Neural cell (in vitro differentiated cells): Measurements from ENCODE around the gene PMAIP1. TPM values are rescaled to one million over a fixed set of nuclear protein-coding genes. Genes with fewer than 3 reads are reported as not detected.

Source experiments
- H2AFZ ChIP-seq: fragments of 200-600, 300-800 bp; sonication (generic), shearing (Covaris generic); 2 replicates; pipeline ENCODE4 v1.6.0; 2014; ENCODE audit warnings: low read depth, mild to moderate bottlenecking, antibody characterized with exemption, low read length, moderate library complexity
- H3F3A ChIP-seq: fragments of 200-600 bp; shearing (Covaris generic); 2 replicates; pipeline ENCODE4 v1.6.1; 2016; ENCODE audit warnings: mild to moderate bottlenecking, moderate library complexity, mixed read lengths, antibody characterized with exemption, low read length; ENCODE audit not compliant: insufficient read depth, poor library complexity, severe bottlenecking
- H3K27ac ChIP-seq: fragments of 200-600, 300-800 bp; sonication (generic), shearing (Covaris generic); 2 replicates; pipeline ENCODE4 v1.5.1; 2014; ENCODE audit warnings: mild to moderate bottlenecking, low read length, moderate library complexity
- H3K27me3 ChIP-seq: fragments of 300-800, 200-600 bp; sonication (generic), shearing (Covaris generic); 2 replicates; pipeline ENCODE4 v1.6.0; 2014; ENCODE audit warnings: mild to moderate bottlenecking, low read depth, low read length, moderate library complexity; ENCODE audit not compliant: insufficient read depth
- H3K36me3 ChIP-seq: fragments of 300-800, 200-600 bp; sonication (generic), shearing (Covaris generic); 2 replicates; pipeline ENCODE4 v1.5.1; 2014; ENCODE audit warnings: mild to moderate bottlenecking, antibody characterized with exemption, low read length, moderate library complexity; ENCODE audit not compliant: insufficient read depth
- H3K4me2 ChIP-seq: fragments of 300-800, 200-600 bp; sonication (generic), shearing (Covaris generic); 2 replicates; pipeline ENCODE4 v1.6.0; 2014; ENCODE audit warnings: mild to moderate bottlenecking, low read length
- H3K4me3 ChIP-seq: fragments of 300-800, 200-600 bp; sonication (generic), shearing (Covaris generic); 2 replicates; pipeline ENCODE4 v1.5.1; 2014; ENCODE audit warnings: mild to moderate bottlenecking, low read length, moderate library complexity
- H3K79me2 ChIP-seq: fragments of 200-600 bp; shearing (Covaris generic); replicated peaks from 2 replicates; pipeline ENCODE4 v1.6.0; 2014; ENCODE audit warnings: mild to moderate bottlenecking, low read length, moderate library complexity; ENCODE audit not compliant: insufficient read depth
- H3K9ac ChIP-seq: fragments of 300-800, 200-600 bp; sonication (generic), shearing (Covaris generic); 2 replicates; pipeline ENCODE4 v1.6.1; 2016; ENCODE audit warnings: mild to moderate bottlenecking, low read length, mixed read lengths
- H3K9me2 ChIP-seq: fragments of 200-600 bp; shearing (Covaris generic); 2 replicates; pipeline ENCODE4 v1.6.1; 2016; ENCODE audit warnings: mild to moderate bottlenecking, low read length, mixed read lengths; ENCODE audit not compliant: insufficient read depth
- H3K9me3 ChIP-seq: fragments of 200-600, 300-800 bp; sonication (generic), shearing (Covaris generic); 2 replicates; pipeline ENCODE4 v1.6.1; 2016; ENCODE audit warnings: mild to moderate bottlenecking, mixed run types, low read length, moderate library complexity, mixed read lengths
- H4K20me1 ChIP-seq: fragments of 200-600 bp; shearing (Covaris generic); 2 replicates; pipeline ENCODE4 v1.6.1; 2016; ENCODE audit warnings: mild to moderate bottlenecking, mixed run types; ENCODE audit not compliant: insufficient read depth
- EP300 ChIP-seq: fragments of 450-650 bp; conservative IDR thresholded peaks from 2 replicates; pipeline ENCODE4 v1.6.1; 2014; ENCODE audit warnings: antibody characterized with exemption, mild to moderate bottlenecking, moderate library complexity; ENCODE audit not compliant: poor library complexity, severe bottlenecking
- EZH2 ChIP-seq: fragments of 200-600, 300-800 bp; shearing (Covaris generic), sonication (generic); IDR thresholded peaks from 2 replicates; pipeline ENCODE4 v1.6.1; 2014; ENCODE audit warnings: antibody characterized with exemption, low read length, borderline replicate concordance, mild to moderate bottlenecking; ENCODE audit not compliant: insufficient read depth, poor library complexity, severe bottlenecking
- MXI1 ChIP-seq: fragments of 450-650 bp; conservative IDR thresholded peaks from 2 replicates; pipeline ENCODE4 v1.6.1; 2014; ENCODE audit warnings: antibody characterized with exemption, mild to moderate bottlenecking; ENCODE audit not compliant: poor library complexity, severe bottlenecking
- POLR2AphosphoS5 ChIP-seq: IDR thresholded peaks from 2 replicates; pipeline ENCODE4 v1.6.1; 2012
- RAD21 ChIP-seq: fragments of 450-650 bp; conservative IDR thresholded peaks from 2 replicates; pipeline ENCODE4 v1.6.1; 2014; ENCODE audit warnings: antibody characterized with exemption, mild to moderate bottlenecking, moderate library complexity
- SMC3 ChIP-seq: fragments of 450-650 bp; conservative IDR thresholded peaks from 2 replicates; pipeline ENCODE4 v1.6.1; 2014; ENCODE audit warnings: antibody characterized with exemption, mild to moderate bottlenecking, moderate library complexity; ENCODE audit not compliant: poor library complexity
- TAF1 ChIP-seq: IDR thresholded peaks from 2 replicates; pipeline ENCODE4 v1.6.1; 2012; ENCODE audit warnings: low read depth
- polyA plus RNA-seq: library from polyadenylated mRNA; depleted of rRNA; stranded (reverse); fragments of >200 nt; gene quantifications from 2 replicates; pipeline ENCODE4 v1.2.3, GENCODE V29; 2014
- TF ChIP-seq, protein P1 (sequence below): IDR thresholded peaks from 2 replicates; pipeline ENCODE4 v1.6.1; 2012; ENCODE audit warnings: borderline replicate concordance
- TF ChIP-seq, protein P2 (sequence below): fragments of 450-650 bp; IDR thresholded peaks from 2 replicates; pipeline ENCODE4 v1.5.1; 2014; ENCODE audit warnings: antibody characterized with exemption, mild to moderate bottlenecking, moderate library complexity; ENCODE audit not compliant: poor library complexity, severe bottlenecking

PMAIP1 gene
- polyA plus RNA-seq, 1 donor from 2014 or later, result 2.4 TPM

DNA sequence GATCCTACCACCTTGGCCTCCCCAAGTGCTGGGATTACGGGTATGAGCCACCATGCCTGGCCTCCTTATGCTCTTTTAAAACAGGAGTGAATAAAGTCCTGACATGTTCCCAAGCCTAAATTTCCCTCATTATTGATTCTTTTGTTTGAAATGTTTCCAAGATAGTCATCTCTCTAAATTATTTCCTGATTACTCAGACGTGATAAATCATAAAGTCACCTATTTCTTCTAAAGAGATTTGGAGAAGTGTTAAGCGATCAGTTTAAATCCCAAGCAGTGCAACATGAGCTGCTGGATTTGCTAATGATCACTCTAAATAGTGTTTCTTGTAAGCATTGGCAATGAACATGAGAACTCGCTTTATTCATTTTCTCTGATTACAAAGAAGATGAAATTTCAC lies 51.8 kb downstream of the PMAIP1 start:
- Histone ChIP-seq H3F3A (no peaks in the 10 kb centered on the region), H3K79me2 (no peaks in the 10 kb centered on the region), H4K20me1 (no peaks in the 10 kb centered on the region), H3K4me2 (no peak overlapping the region), H3K27ac (no peak overlapping the region), H3K36me3 (no peaks in the 10 kb centered on the region), H3K9me3 (no peaks in the 10 kb centered on the region), H3K9ac (no peak overlapping the region), H3K27me3 (no peaks in the 10 kb centered on the region), H2AFZ (no peak overlapping the region), H3K4me3 (no peak overlapping the region), H3K9me2 (no peaks in the 10 kb centered on the region)
- TF ChIP-seq, protein P1, sequence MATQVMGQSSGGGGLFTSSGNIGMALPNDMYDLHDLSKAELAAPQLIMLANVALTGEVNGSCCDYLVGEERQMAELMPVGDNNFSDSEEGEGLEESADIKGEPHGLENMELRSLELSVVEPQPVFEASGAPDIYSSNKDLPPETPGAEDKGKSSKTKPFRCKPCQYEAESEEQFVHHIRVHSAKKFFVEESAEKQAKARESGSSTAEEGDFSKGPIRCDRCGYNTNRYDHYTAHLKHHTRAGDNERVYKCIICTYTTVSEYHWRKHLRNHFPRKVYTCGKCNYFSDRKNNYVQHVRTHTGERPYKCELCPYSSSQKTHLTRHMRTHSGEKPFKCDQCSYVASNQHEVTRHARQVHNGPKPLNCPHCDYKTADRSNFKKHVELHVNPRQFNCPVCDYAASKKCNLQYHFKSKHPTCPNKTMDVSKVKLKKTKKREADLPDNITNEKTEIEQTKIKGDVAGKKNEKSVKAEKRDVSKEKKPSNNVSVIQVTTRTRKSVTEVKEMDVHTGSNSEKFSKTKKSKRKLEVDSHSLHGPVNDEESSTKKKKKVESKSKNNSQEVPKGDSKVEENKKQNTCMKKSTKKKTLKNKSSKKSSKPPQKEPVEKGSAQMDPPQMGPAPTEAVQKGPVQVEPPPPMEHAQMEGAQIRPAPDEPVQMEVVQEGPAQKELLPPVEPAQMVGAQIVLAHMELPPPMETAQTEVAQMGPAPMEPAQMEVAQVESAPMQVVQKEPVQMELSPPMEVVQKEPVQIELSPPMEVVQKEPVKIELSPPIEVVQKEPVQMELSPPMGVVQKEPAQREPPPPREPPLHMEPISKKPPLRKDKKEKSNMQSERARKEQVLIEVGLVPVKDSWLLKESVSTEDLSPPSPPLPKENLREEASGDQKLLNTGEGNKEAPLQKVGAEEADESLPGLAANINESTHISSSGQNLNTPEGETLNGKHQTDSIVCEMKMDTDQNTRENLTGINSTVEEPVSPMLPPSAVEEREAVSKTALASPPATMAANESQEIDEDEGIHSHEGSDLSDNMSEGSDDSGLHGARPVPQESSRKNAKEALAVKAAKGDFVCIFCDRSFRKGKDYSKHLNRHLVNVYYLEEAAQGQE, result no peak
- no peak for TF ChIP-seq POLR2AphosphoS5
- TF ChIP-seq, protein P2, sequence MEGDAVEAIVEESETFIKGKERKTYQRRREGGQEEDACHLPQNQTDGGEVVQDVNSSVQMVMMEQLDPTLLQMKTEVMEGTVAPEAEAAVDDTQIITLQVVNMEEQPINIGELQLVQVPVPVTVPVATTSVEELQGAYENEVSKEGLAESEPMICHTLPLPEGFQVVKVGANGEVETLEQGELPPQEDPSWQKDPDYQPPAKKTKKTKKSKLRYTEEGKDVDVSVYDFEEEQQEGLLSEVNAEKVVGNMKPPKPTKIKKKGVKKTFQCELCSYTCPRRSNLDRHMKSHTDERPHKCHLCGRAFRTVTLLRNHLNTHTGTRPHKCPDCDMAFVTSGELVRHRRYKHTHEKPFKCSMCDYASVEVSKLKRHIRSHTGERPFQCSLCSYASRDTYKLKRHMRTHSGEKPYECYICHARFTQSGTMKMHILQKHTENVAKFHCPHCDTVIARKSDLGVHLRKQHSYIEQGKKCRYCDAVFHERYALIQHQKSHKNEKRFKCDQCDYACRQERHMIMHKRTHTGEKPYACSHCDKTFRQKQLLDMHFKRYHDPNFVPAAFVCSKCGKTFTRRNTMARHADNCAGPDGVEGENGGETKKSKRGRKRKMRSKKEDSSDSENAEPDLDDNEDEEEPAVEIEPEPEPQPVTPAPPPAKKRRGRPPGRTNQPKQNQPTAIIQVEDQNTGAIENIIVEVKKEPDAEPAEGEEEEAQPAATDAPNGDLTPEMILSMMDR, result no peak
- TF ChIP-seq EZH2, result no peak
- TF ChIP-seq RAD21, result no peak
- TF ChIP-seq EP300, result no peak
- TF ChIP-seq MXI1, result no peak
- no peak for TF ChIP-seq SMC3
- no peak for TF ChIP-seq TAF1

DNA sequence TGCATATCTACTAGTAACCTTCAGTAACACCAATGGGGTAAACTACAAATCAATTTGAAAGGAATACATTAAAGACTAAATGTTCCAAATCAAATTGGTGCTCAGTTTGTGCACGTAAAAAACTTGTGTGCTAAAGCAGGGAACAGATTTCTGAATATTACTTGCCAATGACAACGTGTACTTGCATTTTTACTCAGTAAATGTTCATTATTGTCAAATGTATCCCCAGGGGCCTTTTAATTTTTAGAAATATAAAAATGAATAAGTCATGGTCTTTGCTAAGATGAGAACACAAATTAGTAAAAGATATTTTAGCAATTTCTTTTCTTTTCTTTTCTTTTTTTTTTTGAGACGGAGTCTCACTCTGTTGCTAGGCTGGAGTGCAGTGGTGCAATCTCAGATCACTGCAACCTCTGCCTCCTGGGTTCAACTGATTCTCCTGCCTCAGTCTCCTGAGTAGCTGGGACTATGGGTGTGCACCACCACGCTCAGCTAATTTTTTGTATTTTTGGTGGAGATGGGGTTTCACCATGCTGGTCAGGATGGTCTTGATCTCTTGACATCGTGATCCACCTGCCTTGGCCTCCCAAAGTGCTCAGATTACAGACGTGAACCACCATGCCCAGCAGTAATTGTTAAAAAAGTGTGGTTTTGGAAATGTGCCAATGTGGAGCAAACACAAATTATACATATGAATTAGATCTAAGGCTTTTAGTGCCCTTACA lies 52.6 kb downstream of the PMAIP1 start:
- Histone ChIP-seq H3K79me2 (no peaks in the 10 kb centered on the region), H3K9me3 (no peaks in the 10 kb centered on the region), H3K27me3 (no peaks in the 10 kb centered on the region), H3K9me2 (no peaks in the 10 kb centered on the region), H4K20me1 (no peaks in the 10 kb centered on the region), H3F3A (no peaks in the 10 kb centered on the region), H3K27ac (no peak overlapping the region), H2AFZ (no peak overlapping the region), H3K9ac (no peak overlapping the region), H3K36me3 (no peaks in the 10 kb centered on the region), H3K4me2 (no peak overlapping the region), H3K4me3 (no peak overlapping the region)
- no peak for TF ChIP-seq RAD21
- TF ChIP-seq MXI1, result no peak
- TF ChIP-seq, protein P1, result no peak
- TF ChIP-seq EZH2, result no peak
- TF ChIP-seq POLR2AphosphoS5, result no peak
- TF ChIP-seq SMC3, result no peak
- TF ChIP-seq, protein P2, result no peak
- TF ChIP-seq TAF1, result no peak
- no peak for TF ChIP-seq EP300
